ENCODE results near the gene TAS2R16.

Gene TAS2R16

GRCh38 chr7:123024989-123025758, 29.7 kb upstream of the TAS2R16 start:
- Histone ChIP-seq H3K27me3 (ENCODE audit: insufficient read depth, insufficient read length) (no peaks in the 10 kb centered on the region), H3K9me3 (ENCODE audit: insufficient read depth, low read length) (peaks cover 5% of the 10 kb centered on the region; the same call in 1 of the 2 replicates), H3K4me1 (ENCODE audit: insufficient read depth, insufficient read length) (no peaks in the 10 kb centered on the region), H3K9ac (ENCODE audit: insufficient read length, low read depth) (no peak overlapping the region), H3K36me3 (ENCODE audit: insufficient read depth, insufficient read length, low read length) (no peaks in the 10 kb centered on the region), H3K4me3 (ENCODE audit: insufficient read length, low read depth) (no peak overlapping the region)
- DNase-seq (ENCODE audit: low read depth, low spot score): no peak
- no peak for TF ChIP-seq SUZ12 (IDR thresholded peaks at IDR 0.05; ENCODE audit: extremely low read depth, insufficient read depth, insufficient read length)
- TF ChIP-seq YY1 (IDR thresholded peaks at IDR 0.05; ENCODE audit: insufficient read depth, insufficient read length): no peak
- TF ChIP-seq ZNF274 (IDR thresholded peaks at IDR 0.05; ENCODE audit: low read depth, low read length): no peak

- H3K4me1 ChIP-seq (ENCODE audit: insufficient read depth, insufficient read length): no peaks in the 10 kb centered on the region
- DNase-seq (ENCODE audit: low read depth, low spot score): peak; percentile 23
Measured at GRCh38 chr7:123023126-123023525, 27.6 kb upstream of the TAS2R16 start.

GRCh38 chr7:123022576-123022975, 27.1 kb upstream of the TAS2R16 start:
- H3K9ac ChIP-seq (ENCODE audit: insufficient read length, low read depth): no peak overlapping the region
- no peaks in the 10 kb centered on the region for H3K36me3 ChIP-seq (ENCODE audit: insufficient read depth, insufficient read length, low read length)
- no peak for DNase-seq (ENCODE audit: low read depth, low spot score)

More at GRCh38 chr7:123023126-123023525, 27.6 kb upstream of the TAS2R16 start:
- Histone ChIP-seq H3K4me3 (ENCODE audit: insufficient read length, low read depth) (no peak overlapping the region), H3K9me3 (ENCODE audit: insufficient read depth, low read length) (peaks cover 5% of the 10 kb centered on the region; the same call in 1 of the 2 replicates), H3K9ac (ENCODE audit: insufficient read length, low read depth) (no peak overlapping the region), H3K36me3 (ENCODE audit: insufficient read depth, insufficient read length, low read length) (no peaks in the 10 kb centered on the region), H3K27me3 (ENCODE audit: insufficient read depth, insufficient read length) (no peaks in the 10 kb centered on the region)
- TF ChIP-seq ZNF274 (IDR thresholded peaks at IDR 0.05; ENCODE audit: low read depth, low read length) (no peak), SUZ12 (IDR thresholded peaks at IDR 0.05; ENCODE audit: extremely low read depth, insufficient read depth, insufficient read length) (no peak), YY1 (IDR thresholded peaks at IDR 0.05; ENCODE audit: insufficient read depth, insufficient read length) (no peak)

GRCh38 chr7:123012435-123012834, 16.9 kb upstream of the TAS2R16 start:
- H3K27me3 ChIP-seq (ENCODE audit: insufficient read depth, insufficient read length): no peaks in the 10 kb centered on the region
- H3K4me1 ChIP-seq (ENCODE audit: insufficient read depth, insufficient read length): no peaks in the 10 kb centered on the region
- H3K36me3 ChIP-seq (ENCODE audit: insufficient read depth, insufficient read length, low read length): no peaks in the 10 kb centered on the region
- no peak overlapping the region for H3K9ac ChIP-seq (ENCODE audit: insufficient read length, low read depth)
- no peak for DNase-seq (ENCODE audit: low read depth, low spot score)
- H3K4me3 ChIP-seq (ENCODE audit: insufficient read length, low read depth): no peak overlapping the region
- no peaks in the 10 kb centered on the region for H3K9me3 ChIP-seq (ENCODE audit: insufficient read depth, low read length)
- TF ChIP-seq YY1 (IDR thresholded peaks at IDR 0.05; ENCODE audit: insufficient read depth, insufficient read length) (no peak), SUZ12 (IDR thresholded peaks at IDR 0.05; ENCODE audit: extremely low read depth, insufficient read depth, insufficient read length) (no peak), ZNF274 (IDR thresholded peaks at IDR 0.05; ENCODE audit: low read depth, low read length) (no peak)

More at GRCh38 chr7:123022576-123022975, 27.1 kb upstream of the TAS2R16 start:
- Histone ChIP-seq H3K9me3 (ENCODE audit: insufficient read depth, low read length) (peaks cover 5% of the 10 kb centered on the region; the same call in 1 of the 2 replicates), H3K4me3 (ENCODE audit: insufficient read length, low read depth) (no peak overlapping the region), H3K4me1 (ENCODE audit: insufficient read depth, insufficient read length) (no peaks in the 10 kb centered on the region), H3K27me3 (ENCODE audit: insufficient read depth, insufficient read length) (no peaks in the 10 kb centered on the region)
- no peak for TF ChIP-seq ZNF274 (IDR thresholded peaks at IDR 0.05; ENCODE audit: low read depth, low read length)
- TF ChIP-seq YY1 (IDR thresholded peaks at IDR 0.05; ENCODE audit: insufficient read depth, insufficient read length): no peak
- no peak for TF ChIP-seq SUZ12 (IDR thresholded peaks at IDR 0.05; ENCODE audit: extremely low read depth, insufficient read depth, insufficient read length)

GRCh38 chr7:123011766-123012369, 16.4 kb upstream of the TAS2R16 start:
- no peak for DNase-seq (ENCODE audit: low read depth, low spot score)
- no peaks in the 10 kb centered on the region for H3K36me3 ChIP-seq (ENCODE audit: insufficient read depth, insufficient read length, low read length)
- H3K4me1 ChIP-seq (ENCODE audit: insufficient read depth, insufficient read length): no peaks in the 10 kb centered on the region
- no peak overlapping the region for H3K4me3 ChIP-seq (ENCODE audit: insufficient read length, low read depth)
- no peaks in the 10 kb centered on the region for H3K9me3 ChIP-seq (ENCODE audit: insufficient read depth, low read length)
- no peak overlapping the region for H3K9ac ChIP-seq (ENCODE audit: insufficient read length, low read depth)
- TF ChIP-seq YY1 (IDR thresholded peaks at IDR 0.05; ENCODE audit: insufficient read depth, insufficient read length) (no peak), ZNF274 (IDR thresholded peaks at IDR 0.05; ENCODE audit: low read depth, low read length) (no peak), SUZ12 (IDR thresholded peaks at IDR 0.05; ENCODE audit: extremely low read depth, insufficient read depth, insufficient read length) (no peak)
- no peaks in the 10 kb centered on the region for H3K27me3 ChIP-seq (ENCODE audit: insufficient read depth, insufficient read length)

GRCh38 chr7:123004931-123005330, 9.4 kb upstream of the TAS2R16 start:
- Histone ChIP-seq H3K4me3 (ENCODE audit: insufficient read length, low read depth) (no peak overlapping the region), H3K27me3 (ENCODE audit: insufficient read depth, insufficient read length) (no peaks in the 10 kb centered on the region), H3K9ac (ENCODE audit: insufficient read length, low read depth) (no peak overlapping the region), H3K9me3 (ENCODE audit: insufficient read depth, low read length) (no peaks in the 10 kb centered on the region), H3K36me3 (ENCODE audit: insufficient read depth, insufficient read length, low read length) (no peaks in the 10 kb centered on the region), H3K4me1 (ENCODE audit: insufficient read depth, insufficient read length) (no peaks in the 10 kb centered on the region)
- no peak for TF ChIP-seq YY1 (IDR thresholded peaks at IDR 0.05; ENCODE audit: insufficient read depth, insufficient read length)
- DNase-seq (ENCODE audit: low read depth, low spot score): no peak

- H3K4me3 ChIP-seq (ENCODE audit: insufficient read length, low read depth): no peak overlapping the region
- no peaks in the 10 kb centered on the region for H3K9me3 ChIP-seq (ENCODE audit: insufficient read depth, low read length)
- DNase-seq (ENCODE audit: low read depth, low spot score): no peak
- no peaks in the 10 kb centered on the region for H3K36me3 ChIP-seq (ENCODE audit: insufficient read depth, insufficient read length, low read length)
- H3K27me3 ChIP-seq (ENCODE audit: insufficient read depth, insufficient read length): no peaks in the 10 kb centered on the region
- no peaks in the 10 kb centered on the region for H3K4me1 ChIP-seq (ENCODE audit: insufficient read depth, insufficient read length)
- TF ChIP-seq SUZ12 (IDR thresholded peaks at IDR 0.05; ENCODE audit: extremely low read depth, insufficient read depth, insufficient read length) (no peak), ZNF274 (IDR thresholded peaks at IDR 0.05; ENCODE audit: low read depth, low read length) (no peak), YY1 (IDR thresholded peaks at IDR 0.05; ENCODE audit: insufficient read depth, insufficient read length) (no peak)
- no peak overlapping the region for H3K9ac ChIP-seq (ENCODE audit: insufficient read length, low read depth)
Measured at GRCh38 chr7:123003539-123004126, 8.1 kb upstream of the TAS2R16 start.

Data from NT2/D1 (cell line).